HFFc6 (cell line): ENCODE measurements around the gene C1GALT1C1. TPM values are rescaled to one million over a fixed set of nuclear protein-coding genes. Genes with fewer than 3 reads are reported as not detected.

Experiments used
- DNase-seq: peaks from one replicate; pipeline ENCODE4 v3.0.0-alpha.2; 2018
- H3K27ac Mint-ChIP-seq: 2 replicates; pipeline ENCODE4 v1.8.0; 2020; ENCODE audit warnings: mild to moderate bottlenecking, mixed read lengths
- H3K27me3 Mint-ChIP-seq: 2 replicates; pipeline ENCODE4 v1.8.0; 2021; ENCODE audit warnings: mild to moderate bottlenecking, moderate library complexity, mixed read lengths; ENCODE audit not compliant: insufficient read depth
- H3K36me3 Mint-ChIP-seq: 2 replicates; pipeline ENCODE4 v1.8.0; 2021; ENCODE audit warnings: low read depth, mixed read lengths
- H3K4me1 Mint-ChIP-seq: 2 replicates; pipeline ENCODE4 v1.8.0; 2020; ENCODE audit warnings: low read depth, mixed read lengths
- H3K4me3 Mint-ChIP-seq: 2 replicates; pipeline ENCODE4 v1.8.0; 2020; ENCODE audit warnings: mild to moderate bottlenecking, moderate library complexity, mixed read lengths
- H3K9me3 Mint-ChIP-seq: 2 replicates; pipeline ENCODE4 v1.8.0; 2020; ENCODE audit warnings: mild to moderate bottlenecking, mixed read lengths
- total RNA-seq, 6 experiments: library from RNA; stranded (reverse); fragmentation: NEBNext Ultra II Directional; extraction: Animal tissue kit (Norgen Biotek cat#: 25700); gene quantifications; 2 replicates in 1 of 6; 3 replicates in 5 of 6; pipeline ENCODE4 v1.2.3, GENCODE V29; 2021
- TF ChIP-seq, protein P1 (sequence below): fragments of 200-600 bp; sonication (generic); IDR thresholded peaks from 2 replicates; pipeline ENCODE4 v1.5.0; 2021; ENCODE audit warnings: antibody characterized with exemption, mild to moderate bottlenecking

The C1GALT1C1 gene
- total RNA-seq, 6 experiments from 2014 or later: 34.9 to 42.1 (median 41.0) TPM

DNA sequence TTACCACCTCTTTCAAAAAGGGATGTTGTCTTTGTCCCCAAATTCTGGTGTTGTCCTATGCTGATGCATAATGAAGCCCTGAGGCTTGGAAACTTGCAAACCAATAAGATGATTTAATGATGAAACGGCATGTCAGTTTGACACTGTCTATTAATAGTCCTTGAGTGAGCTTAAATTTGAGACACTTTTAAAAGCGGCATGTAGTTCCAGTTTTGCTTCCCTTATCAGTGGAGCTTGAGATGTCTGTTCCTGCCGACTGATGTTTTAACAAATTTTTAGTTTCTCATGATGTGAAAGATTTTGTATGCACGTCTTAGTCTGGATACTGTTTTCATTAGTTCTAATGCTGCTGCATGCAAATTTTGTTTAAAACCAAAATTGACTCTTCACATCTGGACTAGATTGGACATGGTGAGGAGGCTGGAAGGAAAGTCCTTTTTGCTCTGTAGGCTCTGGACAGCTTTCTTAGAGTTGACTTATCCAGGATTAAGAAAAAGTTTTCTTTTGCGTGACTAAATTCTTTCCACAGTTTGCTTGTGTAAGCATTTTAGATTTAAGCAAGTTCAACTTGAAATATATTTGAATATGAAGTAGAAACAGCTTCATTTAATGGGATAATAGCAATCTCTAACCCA, 11.7 kb downstream of the C1GALT1C1 start:
- DNase-seq: no peak
- peaks cover 7% of the 10 kb centered on the region; the same call in 1 of the 2 replicates for H3K4me1 Mint-ChIP-seq

DNA sequence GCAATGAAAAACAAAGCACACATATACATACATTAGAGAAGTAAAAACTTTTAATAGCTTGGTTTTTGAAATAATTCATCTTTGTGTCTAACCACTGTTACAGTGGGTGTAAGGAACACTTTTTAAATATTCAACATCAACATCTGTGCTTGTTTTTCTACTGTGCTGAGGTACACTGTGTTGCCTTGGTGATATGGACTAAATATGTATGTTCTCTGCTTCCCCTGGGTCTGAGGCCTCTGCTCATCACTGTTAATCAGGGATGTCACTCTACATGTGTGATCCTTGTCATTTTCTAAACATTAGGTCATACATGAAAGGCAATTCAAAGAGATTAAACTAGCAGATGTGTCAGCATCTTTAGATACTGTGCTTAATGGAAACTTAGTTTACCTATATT, 15.0 kb downstream of the C1GALT1C1 start:
- Mint-ChIP-seq H3K9me3 (no peaks in the 10 kb centered on the region), H3K27ac (peak overlapping the region; percentile 65), H3K4me1 (peaks cover 7% of the 10 kb centered on the region; the same call in 1 of the 2 replicates), H3K36me3 (peaks cover 15% of the 10 kb centered on the region), H3K4me3 (no peak overlapping the region), H3K27me3 (no peaks in the 10 kb centered on the region)
- no peak for DNase-seq
- TF ChIP-seq, protein P1, sequence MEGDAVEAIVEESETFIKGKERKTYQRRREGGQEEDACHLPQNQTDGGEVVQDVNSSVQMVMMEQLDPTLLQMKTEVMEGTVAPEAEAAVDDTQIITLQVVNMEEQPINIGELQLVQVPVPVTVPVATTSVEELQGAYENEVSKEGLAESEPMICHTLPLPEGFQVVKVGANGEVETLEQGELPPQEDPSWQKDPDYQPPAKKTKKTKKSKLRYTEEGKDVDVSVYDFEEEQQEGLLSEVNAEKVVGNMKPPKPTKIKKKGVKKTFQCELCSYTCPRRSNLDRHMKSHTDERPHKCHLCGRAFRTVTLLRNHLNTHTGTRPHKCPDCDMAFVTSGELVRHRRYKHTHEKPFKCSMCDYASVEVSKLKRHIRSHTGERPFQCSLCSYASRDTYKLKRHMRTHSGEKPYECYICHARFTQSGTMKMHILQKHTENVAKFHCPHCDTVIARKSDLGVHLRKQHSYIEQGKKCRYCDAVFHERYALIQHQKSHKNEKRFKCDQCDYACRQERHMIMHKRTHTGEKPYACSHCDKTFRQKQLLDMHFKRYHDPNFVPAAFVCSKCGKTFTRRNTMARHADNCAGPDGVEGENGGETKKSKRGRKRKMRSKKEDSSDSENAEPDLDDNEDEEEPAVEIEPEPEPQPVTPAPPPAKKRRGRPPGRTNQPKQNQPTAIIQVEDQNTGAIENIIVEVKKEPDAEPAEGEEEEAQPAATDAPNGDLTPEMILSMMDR: no peak

More for the DNA sequence above, 11.7 kb downstream of the C1GALT1C1 start:
- TF ChIP-seq, protein P1: no peak
- Mint-ChIP-seq H3K9me3 (no peaks in the 10 kb centered on the region), H3K36me3 (peaks cover 17% of the 10 kb centered on the region), H3K27me3 (no peaks in the 10 kb centered on the region), H3K27ac (no peak overlapping the region), H3K4me3 (no peak overlapping the region)

DNA sequence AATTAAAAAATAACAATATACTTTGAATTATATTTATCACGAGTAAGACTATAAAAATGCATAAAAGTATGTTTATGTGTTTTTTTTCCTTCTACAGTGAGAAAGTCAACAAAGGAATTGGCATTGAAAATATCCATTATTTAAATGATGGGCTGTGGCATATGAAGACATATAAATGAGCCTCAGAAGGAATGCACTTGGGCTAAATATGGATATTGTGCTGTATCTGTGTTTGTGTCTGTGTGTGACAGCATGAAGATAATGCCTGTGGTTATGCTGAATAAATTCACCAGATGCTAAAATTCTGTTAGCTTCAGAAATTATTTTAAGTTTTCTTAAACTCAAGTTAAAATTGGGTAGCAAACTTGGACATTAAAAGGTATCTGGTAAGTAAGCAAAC, 17.8 kb downstream of the C1GALT1C1 start:
- TF ChIP-seq, protein P1: no peak
- H3K4me1 Mint-ChIP-seq: peaks cover 7% of the 10 kb centered on the region; the same call in 1 of the 2 replicates
- no peak for DNase-seq
- no peak overlapping the region for H3K4me3 Mint-ChIP-seq
- H3K36me3 Mint-ChIP-seq: 0 out of 2 replicates have a peak, but pooled peaks cover 10% of the 10 kb centered on the region
- H3K27me3 Mint-ChIP-seq: no peaks in the 10 kb centered on the region
- no peak overlapping the region for H3K27ac Mint-ChIP-seq
- no peaks in the 10 kb centered on the region for H3K9me3 Mint-ChIP-seq

DNA sequence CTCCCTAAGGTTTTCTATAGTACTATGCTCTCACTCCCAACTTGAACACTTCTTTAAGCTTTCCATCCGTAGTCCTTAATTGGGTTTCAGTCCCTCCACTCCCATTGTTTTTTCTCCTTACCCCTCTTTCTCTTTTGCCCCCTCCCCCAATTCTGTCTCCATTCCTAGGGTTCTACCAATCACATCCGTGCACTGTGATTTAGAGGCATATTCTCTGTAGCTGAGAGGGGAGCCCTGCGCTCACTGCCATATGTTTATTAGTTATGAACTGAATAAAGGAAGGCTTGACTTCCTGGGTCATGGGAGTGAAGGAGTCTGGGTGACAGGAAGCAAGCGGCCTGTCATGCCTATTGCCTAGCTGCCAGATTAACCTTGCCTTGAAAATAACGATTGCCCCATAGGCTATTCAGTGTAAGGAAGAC, 25.5 kb downstream of the C1GALT1C1 start:
- peak; percentile 36 for DNase-seq
- Mint-ChIP-seq H3K4me3 (peak overlapping the region; percentile 96), H3K27me3 (peaks cover 2% of the 10 kb centered on the region; the same call in 1 of the 2 replicates), H3K36me3 (no peaks in the 10 kb centered on the region), H3K27ac (peak overlapping the region; percentile 99), H3K9me3 (no peaks in the 10 kb centered on the region), H3K4me1 (peaks cover 12% of the 10 kb centered on the region; the same call in 1 of the 2 replicates)
- TF ChIP-seq, protein P1: no peak

DNA sequence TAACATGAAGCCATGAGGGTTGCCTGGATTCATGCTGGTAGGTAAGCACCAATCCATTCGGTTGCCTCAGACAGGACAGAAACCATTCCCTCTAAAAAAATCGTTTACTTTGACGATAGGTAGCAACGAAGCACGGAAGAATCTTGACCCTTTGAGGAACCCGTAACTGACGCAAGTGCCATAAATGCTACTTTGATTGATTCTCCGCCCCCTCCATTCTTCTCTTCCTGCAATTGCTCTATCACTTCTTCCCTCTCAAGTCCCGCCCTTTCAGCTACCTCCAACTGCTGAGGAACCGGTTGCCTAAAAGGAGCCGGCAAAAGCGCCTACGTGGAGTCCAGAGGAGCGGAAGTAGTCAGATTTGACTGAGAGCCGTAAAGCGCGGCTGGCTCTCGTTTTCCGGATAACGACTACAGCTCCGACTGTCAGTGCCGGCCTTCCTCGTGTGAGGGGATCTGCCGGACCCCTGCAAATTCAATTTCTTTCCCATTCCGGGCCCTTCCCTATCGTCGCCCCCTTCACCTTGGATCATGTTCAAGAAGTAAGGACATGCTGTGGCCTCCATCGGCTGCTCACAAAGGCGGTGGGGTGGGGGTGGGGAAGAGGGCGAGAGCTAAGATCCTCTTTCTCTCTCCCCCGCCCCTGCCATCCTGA, 26.0 kb downstream of the C1GALT1C1 start, which contains the start of gene MCTS1:
TSS of gene MCTS1 (plus strand) at position 395 of the 654 bp plus-strand sequence. CDS start at position 531, 136 bp downstream.
- Mint-ChIP-seq H3K36me3 (no peaks in the 10 kb centered on the region), H3K27me3 (peaks cover 2% of the 10 kb centered on the region; the same call in 1 of the 2 replicates), H3K4me3 (peak within 1 kb of the TSS; percentile 96), H3K4me1 (peaks cover 12% of the 10 kb centered on the region; the same call in 1 of the 2 replicates), H3K9me3 (no peaks in the 10 kb centered on the region), H3K27ac (peak within 1 kb of the TSS; percentile 99)
- TF ChIP-seq, protein P1: no peak
- peak; percentile 94 for DNase-seq
